Endothelial cell of umbilical vein (primary cell): Measurements from ENCODE around the gene SRSF1.

Source experiments
- CTCF ChIP-seq, 2 donors: IDR thresholded peaks; 1 replicate in 1 of 2; 2 replicates in 1 of 2; pipeline ENCODE4 v1.5.1; 2011; ENCODE audit warnings: low read length in 2 of 2, mild to moderate bottlenecking in 2 of 2, moderate library complexity in 2 of 2, control low read depth in 1 of 2, inconsistent platforms in 1 of 2, low read depth in 1 of 2; ENCODE audit not compliant: insufficient read depth in 1 of 2; ENCODE audit errors: extremely low read depth in 1 of 2
- EZH2 ChIP-seq: IDR thresholded peaks from 2 replicates; pipeline ENCODE4 v1.6.1; 2012; ENCODE audit warnings: borderline replicate concordance, low read depth, mild to moderate bottlenecking, moderate library complexity, low read length, inconsistent platforms; ENCODE audit not compliant: severe bottlenecking
- FOS ChIP-seq: IDR thresholded peaks from 2 replicates; pipeline ENCODE4 v1.6.1; 2011; ENCODE audit warnings: mild to moderate bottlenecking, low read length, moderate library complexity, borderline replicate concordance; ENCODE audit not compliant: insufficient read depth
- GATA2 ChIP-seq: IDR thresholded peaks from 2 replicates; pipeline ENCODE4 v1.7.0; 2011; ENCODE audit warnings: low read depth, mild to moderate bottlenecking, moderate library complexity, mixed read lengths, low read length; ENCODE audit not compliant: insufficient read length, insufficient read depth
- JUN ChIP-seq: IDR thresholded peaks from 2 replicates; pipeline ENCODE4 v1.6.1; 2011; ENCODE audit warnings: borderline replicate concordance, low read depth; ENCODE audit not compliant: insufficient read length, insufficient read depth
- MAX ChIP-seq: IDR thresholded peaks from 2 replicates; pipeline ENCODE4 v1.6.1; 2011; ENCODE audit not compliant: insufficient read depth, insufficient read length
- POLR2A ChIP-seq: IDR thresholded peaks from 2 replicates; pipeline ENCODE4 v1.6.1; 2012; ENCODE audit warnings: low read depth, mild to moderate bottlenecking, control low read depth, low read length
- POLR2AphosphoS5 ChIP-seq: IDR thresholded peaks from 2 replicates; pipeline ENCODE4 v1.6.1; 2012; ENCODE audit warnings: low read depth, mild to moderate bottlenecking, control low read depth, low read length, moderate library complexity; ENCODE audit not compliant: insufficient read depth

- no peak for TF ChIP-seq POLR2A
- TF ChIP-seq CTCF (IDR thresholded peaks at IDR 0.05; ENCODE audit: extremely low read depth in 1 of 2, insufficient read depth in 1 of 2, low read depth in 1 of 2, low read length in 2 of 2): no peak
- TF ChIP-seq EZH2: no peak
- TF ChIP-seq GATA2: no peak
- no peak for TF ChIP-seq POLR2AphosphoS5
- TF ChIP-seq MAX: no peak
- no peak for TF ChIP-seq FOS
- TF ChIP-seq JUN: no peak
These were observed 50.5 kb downstream of the SRSF1 start for GRCh38 chr17:57956291-57957119.
